GM12878 (cell line): ENCODE results near the gene HK1. TPM values are rescaled to one million over a fixed set of nuclear protein-coding genes. Genes with fewer than 3 reads are reported as not detected.

Source experiments
- BCL11A ChIP-seq: IDR thresholded peaks from 2 replicates; pipeline ENCODE4 v1.6.1; 2011; ENCODE audit warnings: low read depth, low read length
- CHD2 ChIP-seq: IDR thresholded peaks from 2 replicates; pipeline ENCODE4 v1.6.1; 2011; ENCODE audit warnings: low read depth, low read length, improper control_type of control experiment, borderline replicate concordance
- E2F4 ChIP-seq: IDR thresholded peaks from 2 replicates; pipeline ENCODE4 v1.6.1; 2012; ENCODE audit warnings: low read depth, low read length, improper control_type of control experiment
- EED ChIP-seq: sonication (generic); IDR thresholded peaks from 2 replicates; pipeline ENCODE4 v1.6.1; 2016; ENCODE audit warnings: antibody characterized with exemption, low read depth
- ESRRA ChIP-seq: IDR thresholded peaks from 2 replicates; pipeline ENCODE4 v1.6.1; 2012; ENCODE audit warnings: mild to moderate bottlenecking, low read length, improper control_type of control experiment
- ETV6 ChIP-seq, 2 experiments: fragments of 450-650 bp in 1 of 2; IDR thresholded peaks in 1 of 2; conservative IDR thresholded peaks in 1 of 2; 2 replicates each; pipeline ENCODE4 v1.6.1; 2014; ENCODE audit warnings: antibody characterized with exemption in 1 of 2, borderline replicate concordance in 1 of 2, low read depth in 1 of 2, mild to moderate bottlenecking in 1 of 2, moderate library complexity in 1 of 2
- FOS ChIP-seq: IDR thresholded peaks from 3 replicates; pipeline ENCODE4 v1.6.1; 2011; ENCODE audit warnings: borderline replicate concordance; ENCODE audit not compliant: insufficient read length; ENCODE audit errors: extremely low read depth
- HCFC1 ChIP-seq: fragments of 150-350 bp; IDR thresholded peaks from 2 replicates; pipeline ENCODE4 v1.6.1; 2014; ENCODE audit warnings: low read length
- NKRF ChIP-seq: fragments of 450-650 bp; conservative IDR thresholded peaks from 2 replicates; pipeline ENCODE4 v1.6.1; 2017; ENCODE audit warnings: mild to moderate bottlenecking, moderate library complexity
- NR2C1 ChIP-seq: fragments of 450-650 bp; IDR thresholded peaks from 2 replicates; pipeline ENCODE4 v1.6.1; 2017; ENCODE audit warnings: antibody characterized with exemption, mild to moderate bottlenecking, moderate library complexity
- PBX3 ChIP-seq: IDR thresholded peaks from 2 replicates; pipeline ENCODE4 v1.6.1; 2011; ENCODE audit warnings: mild to moderate bottlenecking, low read depth, low read length, moderate library complexity; ENCODE audit not compliant: insufficient replicate concordance
- RBBP5 ChIP-seq: fragments of 200-600 bp; sonication (generic); conservative IDR thresholded peaks from 2 replicates; pipeline ENCODE4 v1.6.1; 2016
- RCOR1 ChIP-seq: conservative IDR thresholded peaks from 2 replicates; pipeline ENCODE4 v1.6.1; 2012; ENCODE audit warnings: low read depth, low read length, improper control_type of control experiment
- SUPT20H ChIP-seq: IDR thresholded peaks from 2 replicates; pipeline ENCODE4 v1.6.1; 2011; ENCODE audit warnings: low read depth, mild to moderate bottlenecking, low read length, moderate library complexity, borderline replicate concordance; ENCODE audit not compliant: control insufficient read depth
- SUZ12 ChIP-seq: fragments of 200-600 bp; sonication (generic); IDR thresholded peaks from one replicate; pipeline ENCODE4 v1.6.1; 2018; ENCODE audit warnings: antibody characterized with exemption, mild to moderate bottlenecking; ENCODE audit not compliant: unreplicated experiment
- ZNF207 ChIP-seq: fragments of 450-650 bp; IDR thresholded peaks from 2 replicates; pipeline ENCODE4 v1.6.1; 2014; ENCODE audit warnings: antibody characterized with exemption, mild to moderate bottlenecking, borderline replicate concordance
- ZSCAN29 ChIP-seq: fragments of 450-650 bp; IDR thresholded peaks from 2 replicates; pipeline ENCODE4 v1.6.1; 2017; ENCODE audit warnings: mild to moderate bottlenecking, moderate library complexity
- ZZZ3 ChIP-seq: IDR thresholded peaks from 2 replicates; pipeline ENCODE4 v1.6.1; 2011; ENCODE audit warnings: low read depth; ENCODE audit not compliant: control insufficient read depth, insufficient read length
- polyA plus RNA-seq, 11 experiments: library from polyadenylated mRNA; depleted of rRNA in 4 of 11; unstranded in 6 of 11; stranded (reverse) in 5 of 11; fragments of >200 nt; fragmentation: Nextera tagmentation in 4 of 11; fragmentation: Illumina TruSeq in 1 of 11; extraction: Ambion mirVana in 4 of 11; extraction: Trizol in 1 of 11; gene quantifications; 1 replicate in 1 of 11; 2 replicates in 10 of 11; pipeline versions ENCODE4 v1.2.1 to v1.2.3, GENCODE V29; 2011 to 2016; ENCODE audit warnings: inconsistent platforms in 2 of 11, missing spikeins in 2 of 11, low read depth in 1 of 11
- total RNA-seq, 4 experiments: library from RNA; depleted of rRNA in 3 of 4; stranded (reverse); fragments of >200 nt in 3 of 4; fragmentation: Illumina TruSeq in 1 of 4; extraction: Trizol in 1 of 4; gene quantifications; 2 replicates each; pipeline versions ENCODE4 v1.2.1 to v1.2.3, GENCODE V29; 2013 to 2021
- TF ChIP-seq, protein P1 (sequence below): IDR thresholded peaks from 2 replicates; pipeline ENCODE4 v1.6.1; 2011; ENCODE audit warnings: borderline replicate concordance, low read depth, mild to moderate bottlenecking, moderate library complexity, mixed read lengths, low read length; ENCODE audit not compliant: insufficient read depth; ENCODE audit errors: extremely low read length
- TF ChIP-seq, protein P2 (sequence below): fragments of 450-650 bp; IDR thresholded peaks from 2 replicates; pipeline ENCODE4 v1.6.1; 2016; ENCODE audit warnings: mild to moderate bottlenecking
- TF ChIP-seq, protein P3 (sequence below): fragments of 450-650 bp; IDR thresholded peaks from 2 replicates; pipeline ENCODE4 v1.6.1; 2017; ENCODE audit warnings: borderline replicate concordance
- TF ChIP-seq, protein P4 (sequence below): fragments of 450-650 bp; IDR thresholded peaks from 2 replicates; pipeline ENCODE4 v1.6.1; 2014; ENCODE audit warnings: mild to moderate bottlenecking

The HK1 gene
- total and polyA plus RNA-seq, 10 of the 15 experiments (the other 5 are each of a cell fraction or from before 2014, with no cell fraction given): 3.4 to 77.3 (median 46.6) TPM

DNA sequence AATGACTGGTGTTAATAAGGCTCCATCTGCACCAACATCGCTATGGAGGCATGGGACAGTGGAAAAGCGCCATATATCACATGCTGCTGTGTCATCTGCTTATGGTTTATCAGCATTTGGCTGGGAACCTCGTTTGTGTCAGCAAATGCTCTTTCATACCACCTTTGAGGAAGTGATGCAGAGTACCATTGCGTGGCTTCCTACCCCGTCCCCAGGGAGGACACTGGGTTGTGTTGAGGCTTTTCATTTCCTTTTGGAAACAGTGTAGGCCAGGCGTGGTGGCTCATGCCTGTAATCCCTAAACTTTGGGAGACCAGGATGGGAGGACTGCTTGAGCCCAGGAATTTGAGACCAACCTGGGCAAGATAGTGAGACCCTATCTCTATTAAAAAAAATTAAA lies 131.7 kb downstream of the HK1 start (continued):
- TF ChIP-seq, protein P1, sequence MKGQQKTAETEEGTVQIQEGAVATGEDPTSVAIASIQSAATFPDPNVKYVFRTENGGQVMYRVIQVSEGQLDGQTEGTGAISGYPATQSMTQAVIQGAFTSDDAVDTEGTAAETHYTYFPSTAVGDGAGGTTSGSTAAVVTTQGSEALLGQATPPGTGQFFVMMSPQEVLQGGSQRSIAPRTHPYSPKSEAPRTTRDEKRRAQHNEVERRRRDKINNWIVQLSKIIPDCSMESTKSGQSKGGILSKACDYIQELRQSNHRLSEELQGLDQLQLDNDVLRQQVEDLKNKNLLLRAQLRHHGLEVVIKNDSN: no peak
- no peak for TF ChIP-seq SUPT20H
- TF ChIP-seq ZZZ3: no peak
- TF ChIP-seq EED: peak; percentile 67
- TF ChIP-seq E2F4: no peak
- no peak for TF ChIP-seq NR2C1
- TF ChIP-seq RCOR1: no peak
- TF ChIP-seq, protein P2, sequence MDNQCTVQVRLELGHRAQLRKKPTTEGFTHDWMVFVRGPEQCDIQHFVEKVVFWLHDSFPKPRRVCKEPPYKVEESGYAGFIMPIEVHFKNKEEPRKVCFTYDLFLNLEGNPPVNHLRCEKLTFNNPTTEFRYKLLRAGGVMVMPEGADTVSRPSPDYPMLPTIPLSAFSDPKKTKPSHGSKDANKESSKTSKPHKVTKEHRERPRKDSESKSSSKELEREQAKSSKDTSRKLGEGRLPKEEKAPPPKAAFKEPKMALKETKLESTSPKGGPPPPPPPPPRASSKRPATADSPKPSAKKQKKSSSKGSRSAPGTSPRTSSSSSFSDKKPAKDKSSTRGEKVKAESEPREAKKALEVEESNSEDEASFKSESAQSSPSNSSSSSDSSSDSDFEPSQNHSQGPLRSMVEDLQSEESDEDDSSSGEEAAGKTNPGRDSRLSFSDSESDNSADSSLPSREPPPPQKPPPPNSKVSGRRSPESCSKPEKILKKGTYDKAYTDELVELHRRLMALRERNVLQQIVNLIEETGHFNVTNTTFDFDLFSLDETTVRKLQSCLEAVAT: no peak
- no peak for TF ChIP-seq SUZ12
- TF ChIP-seq FOS: no peak
- TF ChIP-seq ETV6 (conservative IDR thresholded peaks at IDR 0.05 in 1 of 2, IDR thresholded peaks at IDR 0.05 in 1 of 2; ENCODE audit: borderline replicate concordance in 1 of 2, low read depth in 1 of 2): peak in 1 of 2 experiments; percentile 73; a peak in 2 of 4 replicates
- TF ChIP-seq CHD2: no peak
- TF ChIP-seq NKRF: no peak
- TF ChIP-seq ZSCAN29: no peak
- TF ChIP-seq ESRRA: no peak
- TF ChIP-seq RBBP5: no peak
- TF ChIP-seq ZNF207: no peak
- TF ChIP-seq, protein P3, sequence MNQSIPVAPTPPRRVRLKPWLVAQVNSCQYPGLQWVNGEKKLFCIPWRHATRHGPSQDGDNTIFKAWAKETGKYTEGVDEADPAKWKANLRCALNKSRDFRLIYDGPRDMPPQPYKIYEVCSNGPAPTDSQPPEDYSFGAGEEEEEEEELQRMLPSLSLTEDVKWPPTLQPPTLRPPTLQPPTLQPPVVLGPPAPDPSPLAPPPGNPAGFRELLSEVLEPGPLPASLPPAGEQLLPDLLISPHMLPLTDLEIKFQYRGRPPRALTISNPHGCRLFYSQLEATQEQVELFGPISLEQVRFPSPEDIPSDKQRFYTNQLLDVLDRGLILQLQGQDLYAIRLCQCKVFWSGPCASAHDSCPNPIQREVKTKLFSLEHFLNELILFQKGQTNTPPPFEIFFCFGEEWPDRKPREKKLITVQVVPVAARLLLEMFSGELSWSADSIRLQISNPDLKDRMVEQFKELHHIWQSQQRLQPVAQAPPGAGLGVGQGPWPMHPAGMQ: no peak
- no peak for TF ChIP-seq HCFC1
- peak; percentile 44; the same call in 1 of the 2 replicates for TF ChIP-seq BCL11A
- TF ChIP-seq, protein P4, sequence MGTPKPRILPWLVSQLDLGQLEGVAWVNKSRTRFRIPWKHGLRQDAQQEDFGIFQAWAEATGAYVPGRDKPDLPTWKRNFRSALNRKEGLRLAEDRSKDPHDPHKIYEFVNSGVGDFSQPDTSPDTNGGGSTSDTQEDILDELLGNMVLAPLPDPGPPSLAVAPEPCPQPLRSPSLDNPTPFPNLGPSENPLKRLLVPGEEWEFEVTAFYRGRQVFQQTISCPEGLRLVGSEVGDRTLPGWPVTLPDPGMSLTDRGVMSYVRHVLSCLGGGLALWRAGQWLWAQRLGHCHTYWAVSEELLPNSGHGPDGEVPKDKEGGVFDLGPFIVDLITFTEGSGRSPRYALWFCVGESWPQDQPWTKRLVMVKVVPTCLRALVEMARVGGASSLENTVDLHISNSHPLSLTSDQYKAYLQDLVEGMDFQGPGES: no peak
- no peak for TF ChIP-seq PBX3
